ENCODE results near the gene HSFY1. TPM values are rescaled to one million over a fixed set of nuclear protein-coding genes. Genes with fewer than 3 reads are reported as not detected.
"Not testable (repeated sequence)": the region's sequence is repeated elsewhere in the genome, so short reads cannot be mapped to it uniquely, and the experiment has no call there.

Gene HSFY1, protein sequence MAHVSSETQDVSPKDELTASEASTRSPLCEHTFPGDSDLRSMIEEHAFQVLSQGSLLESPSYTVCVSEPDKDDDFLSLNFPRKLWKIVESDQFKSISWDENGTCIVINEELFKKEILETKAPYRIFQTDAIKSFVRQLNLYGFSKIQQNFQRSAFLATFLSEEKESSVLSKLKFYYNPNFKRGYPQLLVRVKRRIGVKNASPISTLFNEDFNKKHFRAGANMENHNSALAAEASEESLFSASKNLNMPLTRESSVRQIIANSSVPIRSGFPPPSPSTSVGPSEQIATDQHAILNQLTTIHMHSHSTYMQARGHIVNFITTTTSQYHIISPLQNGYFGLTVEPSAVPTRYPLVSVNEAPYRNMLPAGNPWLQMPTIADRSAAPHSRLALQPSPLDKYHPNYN
- not detected in 2 replicates for polyA plus RNA-seq (2013)

DNA sequence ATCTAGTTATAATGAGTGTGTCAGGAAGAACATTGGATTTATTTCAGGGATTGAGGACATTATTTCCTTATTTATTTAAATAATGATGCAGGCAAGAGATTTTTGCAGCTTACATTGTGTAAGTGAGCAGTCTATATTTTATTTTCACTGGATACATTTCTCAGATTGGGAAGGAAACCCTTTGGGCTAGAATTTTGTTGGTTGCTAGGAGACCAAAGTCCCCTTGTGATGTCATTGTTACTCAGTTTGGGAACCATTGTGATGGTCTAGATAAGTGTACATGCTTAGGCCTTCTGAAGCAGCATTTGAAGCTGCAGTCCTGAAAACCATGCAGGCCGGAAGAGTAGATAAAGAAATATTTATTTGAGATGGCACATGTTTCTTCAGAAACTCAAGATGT is at the start of gene HSFY1:
TSS of gene HSFY1 (plus strand) at position 301 of the 400 bp plus-strand sequence. CDS start at position 369, 68 bp downstream.
- no CpG with 5 or more reads among the region's 1 CpG for WGBS (ENCODE audit: extremely low coverage, insufficient coverage, insufficient read length)
- not testable (repeated sequence) for H3K9ac ChIP-seq (ENCODE audit: low read length); H3K4me3 ChIP-seq (ENCODE audit: low read depth, low read length)

DNA sequence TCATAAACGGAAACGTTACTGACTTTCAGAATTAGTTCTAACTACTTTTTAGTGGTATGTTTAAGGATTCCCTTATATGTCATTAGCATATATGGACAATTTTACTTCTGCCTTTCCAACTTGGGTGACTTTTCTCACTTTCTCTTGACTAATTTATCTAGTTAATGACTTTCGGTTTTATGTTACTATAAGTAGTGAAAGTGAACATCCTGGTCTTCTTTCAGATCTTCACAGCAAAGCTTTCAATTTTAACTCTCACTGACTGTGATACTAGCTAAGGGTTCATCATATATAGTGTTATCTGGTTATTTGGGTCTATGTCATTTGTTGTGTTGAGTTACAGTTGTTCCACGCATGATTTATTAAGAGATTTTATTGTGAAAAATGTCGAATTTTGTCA is 42.3 kb upstream of the HSFY1 start:
- not testable (repeated sequence) for H2AK5ac ChIP-seq (ENCODE audit: low read length); H3K14ac ChIP-seq (ENCODE audit: low read length); H3K4me2 ChIP-seq (ENCODE audit: low read length); H4K91ac ChIP-seq (ENCODE audit: low read depth, low read length); H3K27ac ChIP-seq (ENCODE audit: low read depth, low read length); H2BK5ac ChIP-seq (ENCODE audit: low read depth, low read length, poor library complexity); H3K79me1 ChIP-seq (ENCODE audit: low read length); H3K4me1 ChIP-seq (ENCODE audit: control insufficient read depth in 1 of 2, insufficient read depth in 2 of 2, low read length in 2 of 2); H3K23ac ChIP-seq (ENCODE audit: low read length); H3K9ac ChIP-seq (ENCODE audit: low read length); H3K36me3 ChIP-seq (ENCODE audit: control insufficient read depth in 1 of 2, insufficient read depth in 2 of 2, low read length in 2 of 2); H3K9me3 ChIP-seq (ENCODE audit: insufficient read depth, low read depth, low read length); DNase-seq; H3K4me3 ChIP-seq (ENCODE audit: low read depth, low read length); H3K27me3 ChIP-seq (ENCODE audit: insufficient read depth, low read length); H4K12ac ChIP-seq (ENCODE audit: low read depth, low read length); H3K79me2 ChIP-seq (ENCODE audit: control insufficient read depth, insufficient read depth, low read length, poor library complexity); H2AFZ ChIP-seq (ENCODE audit: insufficient read depth, low read length, poor library complexity); H2BK120ac ChIP-seq (ENCODE audit: insufficient read depth, low read length, poor library complexity); H3K4ac ChIP-seq (ENCODE audit: low read depth, low read length); H3K18ac ChIP-seq (ENCODE audit: low read length); H4K8ac ChIP-seq (ENCODE audit: low read depth, low read length); H2BK12ac ChIP-seq (ENCODE audit: low read length)
- WGBS (ENCODE audit: extremely low coverage, insufficient coverage, insufficient read length) = no CpG with 5 or more reads among the region's 5 CpGs

More for the DNA sequence above, at the start of gene HSFY1:
- not testable (repeated sequence) for H3K9me3 ChIP-seq (ENCODE audit: insufficient read depth, low read depth, low read length); H3K14ac ChIP-seq (ENCODE audit: low read length); H3K4ac ChIP-seq (ENCODE audit: low read depth, low read length); H4K12ac ChIP-seq (ENCODE audit: low read depth, low read length); H3K79me2 ChIP-seq (ENCODE audit: control insufficient read depth, insufficient read depth, low read length, poor library complexity); H3K79me1 ChIP-seq (ENCODE audit: low read length); H2BK5ac ChIP-seq (ENCODE audit: low read depth, low read length, poor library complexity); DNase-seq; H3K18ac ChIP-seq (ENCODE audit: low read length); H3K36me3 ChIP-seq (ENCODE audit: control insufficient read depth in 1 of 2, insufficient read depth in 2 of 2, low read length in 2 of 2); H3K27ac ChIP-seq (ENCODE audit: low read depth, low read length); H2BK120ac ChIP-seq (ENCODE audit: insufficient read depth, low read length, poor library complexity); H3K4me2 ChIP-seq (ENCODE audit: low read length); H3K23ac ChIP-seq (ENCODE audit: low read length); H2AK5ac ChIP-seq (ENCODE audit: low read length); H2BK12ac ChIP-seq (ENCODE audit: low read length); H3K4me1 ChIP-seq (ENCODE audit: control insufficient read depth in 1 of 2, insufficient read depth in 2 of 2, low read length in 2 of 2); H3K27me3 ChIP-seq (ENCODE audit: insufficient read depth, low read length); H4K91ac ChIP-seq (ENCODE audit: low read depth, low read length); H2AFZ ChIP-seq (ENCODE audit: insufficient read depth, low read length, poor library complexity); H4K8ac ChIP-seq (ENCODE audit: low read depth, low read length)

DNA sequence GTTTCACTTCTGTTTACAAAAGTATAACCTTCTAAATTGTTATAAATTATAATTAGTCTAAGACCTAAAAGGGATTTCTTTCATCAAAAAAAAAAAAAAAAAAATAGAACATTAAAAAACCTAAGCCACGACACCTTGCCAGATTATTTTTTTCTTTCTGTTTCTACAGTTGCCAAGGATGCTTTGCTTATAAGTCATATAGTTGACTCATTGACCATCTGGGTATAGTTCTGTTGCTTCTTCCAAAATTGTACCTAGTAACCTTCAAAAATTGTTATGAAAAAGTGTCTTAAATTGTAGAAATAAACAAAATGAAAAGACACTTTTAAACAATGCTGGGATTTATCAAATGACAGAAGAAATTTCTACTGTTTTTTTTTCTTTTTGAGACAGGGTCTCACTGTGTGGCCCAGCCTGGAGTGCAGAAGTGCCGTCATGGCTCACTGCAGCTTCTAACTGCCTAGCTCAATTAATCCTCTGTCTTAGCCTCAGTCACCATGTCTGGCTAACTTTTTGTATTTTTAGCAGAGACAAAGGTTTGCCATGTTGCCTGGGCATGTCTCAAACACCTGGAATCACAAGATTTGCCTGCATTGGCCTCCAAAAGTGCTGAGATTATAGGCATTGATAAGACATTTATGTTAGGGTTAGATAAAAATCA is 15.4 kb upstream of the HSFY1 start:
- not testable (repeated sequence) for H4K8ac ChIP-seq (ENCODE audit: low read depth, low read length); H3K18ac ChIP-seq (ENCODE audit: low read length); H2BK12ac ChIP-seq (ENCODE audit: low read length); H3K9ac ChIP-seq (ENCODE audit: low read length); H3K4me2 ChIP-seq (ENCODE audit: low read length); H3K79me1 ChIP-seq (ENCODE audit: low read length); H3K36me3 ChIP-seq (ENCODE audit: control insufficient read depth in 1 of 2, insufficient read depth in 2 of 2, low read length in 2 of 2); H3K4me1 ChIP-seq (ENCODE audit: control insufficient read depth in 1 of 2, insufficient read depth in 2 of 2, low read length in 2 of 2); H3K14ac ChIP-seq (ENCODE audit: low read length); H3K79me2 ChIP-seq (ENCODE audit: control insufficient read depth, insufficient read depth, low read length, poor library complexity); DNase-seq; H3K4me3 ChIP-seq (ENCODE audit: low read depth, low read length); H4K12ac ChIP-seq (ENCODE audit: low read depth, low read length); H2AK5ac ChIP-seq (ENCODE audit: low read length); H4K91ac ChIP-seq (ENCODE audit: low read depth, low read length); H3K4ac ChIP-seq (ENCODE audit: low read depth, low read length); H3K9me3 ChIP-seq (ENCODE audit: insufficient read depth, low read depth, low read length); H2AFZ ChIP-seq (ENCODE audit: insufficient read depth, low read length, poor library complexity); H2BK5ac ChIP-seq (ENCODE audit: low read depth, low read length, poor library complexity); H3K23ac ChIP-seq (ENCODE audit: low read length); H3K27ac ChIP-seq (ENCODE audit: low read depth, low read length); H3K27me3 ChIP-seq (ENCODE audit: insufficient read depth, low read length); H2BK120ac ChIP-seq (ENCODE audit: insufficient read depth, low read length, poor library complexity)
- no CpG with 5 or more reads among the region's 2 CpGs for WGBS (ENCODE audit: extremely low coverage, insufficient coverage, insufficient read length)

DNA sequence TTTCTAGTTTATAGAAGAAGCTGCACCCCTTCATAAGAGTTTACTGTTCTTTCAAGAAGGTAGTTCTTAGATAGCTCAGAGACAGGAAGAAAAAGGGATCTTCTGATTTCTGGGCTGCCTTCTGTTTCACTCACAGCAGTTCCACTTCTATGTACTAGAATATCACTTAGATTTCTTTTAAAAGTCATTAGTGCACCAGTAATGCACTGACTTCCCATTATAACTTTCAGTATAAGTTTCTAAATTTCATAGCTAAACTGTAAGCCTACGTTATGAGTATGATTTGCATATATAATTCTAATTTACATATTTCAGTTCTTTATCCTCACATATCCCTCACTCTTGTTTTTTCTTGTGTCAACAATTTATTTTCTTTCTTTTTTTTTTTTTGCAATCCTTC is 7.6 kb upstream of the HSFY1 start:
- not testable (repeated sequence) for H3K14ac ChIP-seq (ENCODE audit: low read length); H3K4me1 ChIP-seq (ENCODE audit: control insufficient read depth in 1 of 2, insufficient read depth in 2 of 2, low read length in 2 of 2); H3K79me2 ChIP-seq (ENCODE audit: control insufficient read depth, insufficient read depth, low read length, poor library complexity); H2BK5ac ChIP-seq (ENCODE audit: low read depth, low read length, poor library complexity); H2BK12ac ChIP-seq (ENCODE audit: low read length); H3K9me3 ChIP-seq (ENCODE audit: insufficient read depth, low read depth, low read length); H3K27ac ChIP-seq (ENCODE audit: low read depth, low read length); H3K4ac ChIP-seq (ENCODE audit: low read depth, low read length); H3K23ac ChIP-seq (ENCODE audit: low read length); H3K79me1 ChIP-seq (ENCODE audit: low read length); H3K4me3 ChIP-seq (ENCODE audit: low read depth, low read length); H4K91ac ChIP-seq (ENCODE audit: low read depth, low read length); H2AK5ac ChIP-seq (ENCODE audit: low read length); H3K4me2 ChIP-seq (ENCODE audit: low read length); H3K36me3 ChIP-seq (ENCODE audit: control insufficient read depth in 1 of 2, insufficient read depth in 2 of 2, low read length in 2 of 2); H3K18ac ChIP-seq (ENCODE audit: low read length); H4K8ac ChIP-seq (ENCODE audit: low read depth, low read length); H3K9ac ChIP-seq (ENCODE audit: low read length); H2AFZ ChIP-seq (ENCODE audit: insufficient read depth, low read length, poor library complexity); DNase-seq; H4K12ac ChIP-seq (ENCODE audit: low read depth, low read length); H2BK120ac ChIP-seq (ENCODE audit: insufficient read depth, low read length, poor library complexity); H3K27me3 ChIP-seq (ENCODE audit: insufficient read depth, low read length)
- no CpG with 5 or more reads among the region's 1 CpG for WGBS (ENCODE audit: extremely low coverage, insufficient coverage, insufficient read length)

All from trophoblast cell (in vitro differentiated cells and primary cell).